ENCODE data around the gene FXR2.

The FXR2 gene

GRCh38 chr17:7555320-7555948, 59.3 kb downstream of the FXR2 start:
- H2AFZ ChIP-seq (ENCODE audit: low read depth, low read length, severe bottlenecking): no peak overlapping the region
- H3K27ac ChIP-seq (ENCODE audit: low read depth, low read length): no peak overlapping the region
- no peak overlapping the region for H3K9ac ChIP-seq (ENCODE audit: low read length)
- no peaks in the 10 kb centered on the region for H3F3A ChIP-seq (ENCODE audit: insufficient read depth)
- H3K4me2 ChIP-seq (ENCODE audit: low read depth, low read length, poor library complexity, severe bottlenecking): no peak overlapping the region
- H3K4me3 ChIP-seq (ENCODE audit: insufficient read depth, low read length, poor library complexity, severe bottlenecking): no peak overlapping the region
- no peaks in the 10 kb centered on the region for H3K27me3 ChIP-seq (ENCODE audit: low read length)
- no peaks in the 10 kb centered on the region for H4K20me1 ChIP-seq (ENCODE audit: low read depth, low read length)
- H3K36me3 ChIP-seq (ENCODE audit: low read length): no peaks in the 10 kb centered on the region
- H3K9me2 ChIP-seq (replicated peaks; ENCODE audit: insufficient read depth, low read length): no peaks in the 10 kb centered on the region
- no peak for TF ChIP-seq EZH2phosphoT487 (conservative IDR thresholded peaks at IDR 0.05; ENCODE audit: low read length)
- TF ChIP-seq, protein P1, sequence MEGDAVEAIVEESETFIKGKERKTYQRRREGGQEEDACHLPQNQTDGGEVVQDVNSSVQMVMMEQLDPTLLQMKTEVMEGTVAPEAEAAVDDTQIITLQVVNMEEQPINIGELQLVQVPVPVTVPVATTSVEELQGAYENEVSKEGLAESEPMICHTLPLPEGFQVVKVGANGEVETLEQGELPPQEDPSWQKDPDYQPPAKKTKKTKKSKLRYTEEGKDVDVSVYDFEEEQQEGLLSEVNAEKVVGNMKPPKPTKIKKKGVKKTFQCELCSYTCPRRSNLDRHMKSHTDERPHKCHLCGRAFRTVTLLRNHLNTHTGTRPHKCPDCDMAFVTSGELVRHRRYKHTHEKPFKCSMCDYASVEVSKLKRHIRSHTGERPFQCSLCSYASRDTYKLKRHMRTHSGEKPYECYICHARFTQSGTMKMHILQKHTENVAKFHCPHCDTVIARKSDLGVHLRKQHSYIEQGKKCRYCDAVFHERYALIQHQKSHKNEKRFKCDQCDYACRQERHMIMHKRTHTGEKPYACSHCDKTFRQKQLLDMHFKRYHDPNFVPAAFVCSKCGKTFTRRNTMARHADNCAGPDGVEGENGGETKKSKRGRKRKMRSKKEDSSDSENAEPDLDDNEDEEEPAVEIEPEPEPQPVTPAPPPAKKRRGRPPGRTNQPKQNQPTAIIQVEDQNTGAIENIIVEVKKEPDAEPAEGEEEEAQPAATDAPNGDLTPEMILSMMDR (IDR thresholded peaks at IDR 0.05; ENCODE audit: insufficient read depth, low read length, poor library complexity, severe bottlenecking): no peak
- no peaks in the 10 kb centered on the region for H3K9me3 ChIP-seq (ENCODE audit: insufficient read depth, low read length)
- no peaks in the 10 kb centered on the region for H3K79me2 ChIP-seq (ENCODE audit: insufficient read depth, low read length)

GRCh38 chr17:7553356-7553755, 61.3 kb downstream of the FXR2 start:
- H3K9me3 ChIP-seq (ENCODE audit: insufficient read depth, low read length): no peaks in the 10 kb centered on the region
- H3K27me3 ChIP-seq (ENCODE audit: low read length): no peaks in the 10 kb centered on the region
- no peak overlapping the region for H3K9ac ChIP-seq (ENCODE audit: low read length)
- no peak overlapping the region for H3K4me3 ChIP-seq (ENCODE audit: insufficient read depth, low read length, poor library complexity, severe bottlenecking)
- no peaks in the 10 kb centered on the region for H3K9me2 ChIP-seq (replicated peaks; ENCODE audit: insufficient read depth, low read length)
- H3K4me2 ChIP-seq (ENCODE audit: low read depth, low read length, poor library complexity, severe bottlenecking): no peak overlapping the region
- no peaks in the 10 kb centered on the region for H3K79me2 ChIP-seq (ENCODE audit: insufficient read depth, low read length)
- TF ChIP-seq, protein P1 (IDR thresholded peaks at IDR 0.05; ENCODE audit: insufficient read depth, low read length, poor library complexity, severe bottlenecking): no peak
- no peak for TF ChIP-seq EZH2phosphoT487 (conservative IDR thresholded peaks at IDR 0.05; ENCODE audit: low read length)
- no peaks in the 10 kb centered on the region for H3F3A ChIP-seq (ENCODE audit: insufficient read depth)
- no peak overlapping the region for H2AFZ ChIP-seq (ENCODE audit: low read depth, low read length, severe bottlenecking)
- no peaks in the 10 kb centered on the region for H4K20me1 ChIP-seq (ENCODE audit: low read depth, low read length)
- no peaks in the 10 kb centered on the region for H3K36me3 ChIP-seq (ENCODE audit: low read length)
- H3K27ac ChIP-seq (ENCODE audit: low read depth, low read length): no peak overlapping the region

DNA sequence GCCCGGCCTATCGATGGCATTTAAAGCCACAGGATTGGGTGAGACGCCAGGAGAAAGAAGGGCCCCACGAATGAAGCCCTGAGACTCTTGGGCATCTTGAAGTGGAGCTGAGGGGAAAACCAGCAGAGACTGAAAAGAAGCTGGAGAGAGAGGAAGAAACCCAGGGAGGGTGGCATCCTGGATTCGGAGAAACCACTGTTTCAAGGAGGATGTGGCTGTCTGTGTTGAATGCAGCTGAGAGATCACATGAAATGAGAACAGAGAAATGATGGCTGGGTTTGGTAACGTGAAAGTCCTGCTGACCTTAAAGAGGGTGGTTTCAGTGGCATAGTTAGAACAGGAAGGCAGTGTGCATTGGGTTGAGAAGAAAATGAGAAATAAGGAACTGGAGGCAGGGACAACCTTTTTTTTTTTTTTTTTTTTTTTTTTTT, 62.1 kb downstream of the FXR2 start:
- H3K4me2 ChIP-seq (ENCODE audit: low read depth, low read length, poor library complexity, severe bottlenecking): no peak overlapping the region
- H3K4me3 ChIP-seq (ENCODE audit: insufficient read depth, low read length, poor library complexity, severe bottlenecking): no peak overlapping the region
- H3K9me2 ChIP-seq (replicated peaks; ENCODE audit: insufficient read depth, low read length): no peaks in the 10 kb centered on the region
- H2AFZ ChIP-seq (ENCODE audit: low read depth, low read length, severe bottlenecking): no peak overlapping the region
- H4K20me1 ChIP-seq (ENCODE audit: low read depth, low read length): no peaks in the 10 kb centered on the region
- H3K36me3 ChIP-seq (ENCODE audit: low read length): no peaks in the 10 kb centered on the region
- H3K27ac ChIP-seq (ENCODE audit: low read depth, low read length): no peak overlapping the region
- H3K9ac ChIP-seq (ENCODE audit: low read length): no peak overlapping the region
- H3K79me2 ChIP-seq (ENCODE audit: insufficient read depth, low read length): no peaks in the 10 kb centered on the region
- H3K9me3 ChIP-seq (ENCODE audit: insufficient read depth, low read length): no peaks in the 10 kb centered on the region
- H3K27me3 ChIP-seq (ENCODE audit: low read length): no peaks in the 10 kb centered on the region
- TF ChIP-seq, protein P1 (IDR thresholded peaks at IDR 0.05; ENCODE audit: insufficient read depth, low read length, poor library complexity, severe bottlenecking): no peak
- TF ChIP-seq EZH2phosphoT487 (conservative IDR thresholded peaks at IDR 0.05; ENCODE audit: low read length): no peak
- H3F3A ChIP-seq (ENCODE audit: insufficient read depth): no peaks in the 10 kb centered on the region
